PFSK-1 (cell line): Measurements from ENCODE around the gene KDM2B.

Source experiments
- POLR2AphosphoS5 ChIP-seq: IDR thresholded peaks from 2 replicates; pipeline ENCODE4 v1.6.1; 2012; ENCODE audit warnings: low read depth, mild to moderate bottlenecking, control low read depth, low read length, moderate library complexity
- REST ChIP-seq, 2 experiments: IDR thresholded peaks; 2 replicates each; pipeline versions ENCODE4 v1.6.1 to v1.8.0; 2011 to 2012; ENCODE audit warnings: low read depth in 2 of 2, low read length in 2 of 2, control low read depth in 1 of 2, inconsistent platforms in 1 of 2, mild to moderate bottlenecking in 1 of 2, moderate library complexity in 1 of 2; ENCODE audit not compliant: insufficient read depth in 1 of 2
- TAF1 ChIP-seq: IDR thresholded peaks from 2 replicates; pipeline ENCODE4 v1.6.1; 2012; ENCODE audit warnings: low read length, control low read depth, borderline replicate concordance; ENCODE audit not compliant: insufficient read depth

DNA sequence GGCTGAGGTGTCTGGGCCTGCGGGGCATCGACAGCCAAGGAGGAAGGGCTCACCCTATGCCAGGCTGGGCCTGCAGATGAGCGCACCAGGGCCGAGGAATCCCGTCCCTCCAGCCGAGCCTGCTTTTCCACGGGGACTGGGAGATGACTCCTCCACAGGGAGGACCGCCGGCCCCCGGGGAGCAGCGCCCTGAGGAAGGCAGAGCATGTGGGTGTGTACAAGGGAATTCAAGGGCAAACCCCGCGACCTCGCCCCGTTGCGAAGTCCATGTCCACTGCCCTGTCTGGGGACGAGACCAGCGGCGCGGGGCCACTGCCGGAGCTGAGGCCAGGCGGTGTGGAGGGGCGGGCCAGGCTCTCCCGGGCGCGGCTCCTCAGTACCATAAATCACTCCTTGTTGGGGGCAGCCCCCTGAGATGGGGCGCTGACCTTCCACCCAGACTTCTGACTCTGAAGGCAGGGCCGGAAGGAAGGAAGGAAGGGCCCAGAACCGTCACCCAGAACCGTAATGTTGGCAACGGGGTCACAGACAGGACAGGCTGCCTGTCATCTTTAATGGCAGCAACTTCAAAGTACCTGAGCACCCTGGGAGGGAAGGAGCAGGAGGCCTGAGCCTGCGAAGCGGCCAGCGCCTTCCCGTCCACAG is 128.4 kb downstream of the KDM2B start:
- no peak for TF ChIP-seq TAF1
- TF ChIP-seq REST (IDR thresholded peaks at IDR 0.05; ENCODE audit: insufficient read depth in 1 of 2, low read depth in 2 of 2, low read length in 2 of 2): no peak
- no peak for TF ChIP-seq POLR2AphosphoS5
